ENCODE results near the gene STAT5B. TPM values are rescaled to one million over a fixed set of nuclear protein-coding genes. Genes with fewer than 3 reads are reported as not detected.

STAT5B gene
- total and polyA plus RNA-seq, 2 of the 13 experiments (the other 11 are each of a cell fraction or from before 2014, with no cell fraction given), result 21.0 to 42.8 TPM

DNA sequence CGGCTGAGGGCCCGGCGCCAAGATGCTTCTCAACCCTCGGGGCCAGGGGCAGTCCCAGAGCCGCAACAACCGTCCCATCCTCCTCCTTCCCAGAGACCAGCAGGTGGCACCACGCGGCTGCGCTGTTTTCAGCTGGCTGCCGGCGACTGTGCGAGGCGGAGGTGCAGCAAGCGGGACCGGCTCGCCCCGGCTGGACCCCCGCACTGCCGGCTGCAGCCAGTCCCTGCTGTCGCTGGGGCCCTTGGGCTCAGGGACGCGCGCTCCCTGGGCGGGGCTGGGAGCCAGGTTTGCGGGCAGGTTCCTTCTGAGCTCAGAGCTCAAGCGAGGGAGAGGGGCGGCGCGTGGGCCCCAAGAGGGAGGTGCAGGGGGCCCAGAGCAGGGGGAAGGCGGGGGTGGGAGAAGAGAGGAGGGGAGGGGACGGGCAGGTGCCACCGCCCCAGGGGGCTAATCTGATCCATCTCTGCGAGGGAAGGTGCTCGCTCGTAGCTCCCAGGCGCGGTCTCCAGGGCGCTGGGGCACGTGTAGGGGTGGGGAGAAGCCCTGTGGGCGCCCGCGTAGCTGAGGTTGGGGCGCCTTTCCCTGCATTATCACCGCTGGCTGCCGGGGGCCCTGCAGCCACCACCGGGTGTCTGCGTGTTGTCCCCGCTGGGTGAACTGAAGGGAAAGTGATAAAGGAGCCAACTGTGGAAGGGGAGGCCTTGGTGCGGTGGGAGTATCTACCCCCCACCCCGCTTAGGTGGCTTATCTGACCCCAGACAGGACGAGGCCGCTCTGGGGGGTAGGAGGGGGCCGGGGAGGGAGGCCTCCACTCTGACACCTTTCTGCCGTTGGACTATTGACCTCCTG lies 36.3 kb upstream of the STAT5B start (continued):
- TF ChIP-seq, protein P1, sequence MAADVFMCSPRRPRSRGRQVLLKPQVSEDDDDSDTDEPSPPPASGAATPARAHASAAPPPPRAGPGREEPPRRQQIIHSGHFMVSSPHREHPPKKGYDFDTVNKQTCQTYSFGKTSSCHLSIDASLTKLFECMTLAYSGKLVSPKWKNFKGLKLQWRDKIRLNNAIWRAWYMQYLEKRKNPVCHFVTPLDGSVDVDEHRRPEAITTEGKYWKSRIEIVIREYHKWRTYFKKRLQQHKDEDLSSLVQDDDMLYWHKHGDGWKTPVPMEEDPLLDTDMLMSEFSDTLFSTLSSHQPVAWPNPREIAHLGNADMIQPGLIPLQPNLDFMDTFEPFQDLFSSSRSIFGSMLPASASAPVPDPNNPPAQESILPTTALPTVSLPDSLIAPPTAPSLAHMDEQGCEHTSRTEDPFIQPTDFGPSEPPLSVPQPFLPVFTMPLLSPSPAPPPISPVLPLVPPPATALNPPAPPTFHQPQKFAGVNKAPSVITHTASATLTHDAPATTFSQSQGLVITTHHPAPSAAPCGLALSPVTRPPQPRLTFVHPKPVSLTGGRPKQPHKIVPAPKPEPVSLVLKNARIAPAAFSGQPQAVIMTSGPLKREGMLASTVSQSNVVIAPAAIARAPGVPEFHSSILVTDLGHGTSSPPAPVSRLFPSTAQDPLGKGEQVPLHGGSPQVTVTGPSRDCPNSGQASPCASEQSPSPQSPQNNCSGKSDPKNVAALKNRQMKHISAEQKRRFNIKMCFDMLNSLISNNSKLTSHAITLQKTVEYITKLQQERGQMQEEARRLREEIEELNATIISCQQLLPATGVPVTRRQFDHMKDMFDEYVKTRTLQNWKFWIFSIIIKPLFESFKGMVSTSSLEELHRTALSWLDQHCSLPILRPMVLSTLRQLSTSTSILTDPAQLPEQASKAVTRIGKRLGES (CRISPR knock-in tag; IDR thresholded peaks at IDR 0.05; ENCODE audit: borderline replicate concordance), result no peak
- TF ChIP-seq ZXDC (CRISPR knock-in tag; IDR thresholded peaks at IDR 0.05) (no peak), ZKSCAN1 (IDR thresholded peaks at IDR 0.05; ENCODE audit: low read length) (no peak), KAT2B (IDR thresholded peaks at IDR 0.05; ENCODE audit: borderline replicate concordance, low read depth, low read length) (no peak), POLR2AphosphoS5 (IDR thresholded peaks at IDR 0.05; ENCODE audit: low read depth, low read length) (peak; percentile 63; the same call in 1 of the 2 replicates), ZBTB2 (CRISPR knock-in tag; IDR thresholded peaks at IDR 0.05; ENCODE audit: low read depth) (peak; percentile 64; the same call in 1 of the 2 replicates), POLR2A (IDR thresholded peaks at IDR 0.05; ENCODE audit: insufficient read depth in 1 of 2, low read depth in 2 of 2, low read length in 2 of 2) (peak in 1 of 2 experiments; percentile 56; a peak in 1 of 4 replicates), ZNF816 (CRISPR knock-in tag; IDR thresholded peaks at IDR 0.05; ENCODE audit: borderline replicate concordance) (peak; percentile 81; the same call in 1 of the 2 replicates), ZKSCAN5 (CRISPR knock-in tag; IDR thresholded peaks at IDR 0.05) (no peak), ISL2 (CRISPR knock-in tag; IDR thresholded peaks at IDR 0.05) (peak; percentile 31; the same call in 1 of the 2 replicates), ZNF775 (CRISPR knock-in tag; IDR thresholded peaks at IDR 0.05; ENCODE audit: borderline replicate concordance) (no peak), ARNTL (CRISPR knock-in tag; IDR thresholded peaks at IDR 0.05) (peak; percentile 86), CBX2 (IDR thresholded peaks at IDR 0.05; ENCODE audit: low read depth, low read length) (no peak), CBX2 (CRISPR knock-in tag; IDR thresholded peaks at IDR 0.05; ENCODE audit: low read depth) (no peak), RNF219 (CRISPR knock-in tag; IDR thresholded peaks at IDR 0.05) (no peak; the same call in 1 of the 2 replicates), TSC22D2 (CRISPR knock-in tag; IDR thresholded peaks at IDR 0.05; ENCODE audit: borderline replicate concordance) (peak; percentile 76; the same call in 1 of the 2 replicates), MEF2D (CRISPR knock-in tag; IDR thresholded peaks at IDR 0.05) (peak; percentile 64), ZNF264 (CRISPR knock-in tag; IDR thresholded peaks at IDR 0.05) (no peak)
- TF ChIP-seq, protein P2, sequence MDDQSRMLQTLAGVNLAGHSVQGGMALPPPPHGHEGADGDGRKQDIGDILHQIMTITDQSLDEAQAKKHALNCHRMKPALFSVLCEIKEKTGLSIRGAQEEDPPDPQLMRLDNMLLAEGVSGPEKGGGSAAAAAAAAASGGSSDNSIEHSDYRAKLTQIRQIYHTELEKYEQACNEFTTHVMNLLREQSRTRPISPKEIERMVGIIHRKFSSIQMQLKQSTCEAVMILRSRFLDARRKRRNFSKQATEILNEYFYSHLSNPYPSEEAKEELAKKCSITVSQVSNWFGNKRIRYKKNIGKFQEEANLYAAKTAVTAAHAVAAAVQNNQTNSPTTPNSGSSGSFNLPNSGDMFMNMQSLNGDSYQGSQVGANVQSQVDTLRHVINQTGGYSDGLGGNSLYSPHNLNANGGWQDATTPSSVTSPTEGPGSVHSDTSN (CRISPR knock-in tag; IDR thresholded peaks at IDR 0.05; ENCODE audit: borderline replicate concordance), result no peak
